Endodermal cell (in vitro differentiated cells): ENCODE results near the gene MED16. TPM values are rescaled to one million over a fixed set of nuclear protein-coding genes. Genes with fewer than 3 reads are reported as not detected.
A peak's percentile ranks its signal among the peaks of the same experiment; 100 is the strongest.

Experiments used
- DNase-seq: peaks from one replicate; pipeline ENCODE4 v3.0.0-alpha.2; 2017
- H3K27ac ChIP-seq: 2 replicates; pipeline ENCODE4 v1.5.1; 2013; ENCODE audit warnings: mild to moderate bottlenecking, low read depth, low read length, moderate library complexity
- H3K27me3 ChIP-seq: 2 replicates; pipeline ENCODE4 v1.6.1; 2013; ENCODE audit warnings: mild to moderate bottlenecking, low read length, moderate library complexity; ENCODE audit not compliant: insufficient read depth, control insufficient read depth, poor library complexity, severe bottlenecking
- H3K36me3 ChIP-seq: 2 replicates; pipeline ENCODE4 v1.7.0; 2013; ENCODE audit warnings: mild to moderate bottlenecking, low read length, moderate library complexity; ENCODE audit not compliant: control insufficient read depth, insufficient read depth
- H3K4me1 ChIP-seq: one replicate; pipeline ENCODE4 v1.7.0; 2013; ENCODE audit warnings: low read length; ENCODE audit not compliant: control insufficient read depth, insufficient read depth
- H3K4me3 ChIP-seq: 2 replicates; pipeline ENCODE4 v1.5.1; 2013; ENCODE audit warnings: mild to moderate bottlenecking, low read length, moderate library complexity
- H3K9ac ChIP-seq: 2 replicates; pipeline ENCODE4 v1.6.1; 2013; ENCODE audit warnings: mild to moderate bottlenecking, low read length, moderate library complexity; ENCODE audit not compliant: poor library complexity, severe bottlenecking; ENCODE audit errors: extremely low read depth
- H3K9me3 ChIP-seq: 2 replicates; pipeline ENCODE4 v1.6.1; 2013; ENCODE audit warnings: mild to moderate bottlenecking, low read length, moderate library complexity; ENCODE audit not compliant: control insufficient read depth
- H3K27ac Mint-ChIP-seq: 2 replicates; pipeline ENCODE4 v1.8.0; 2020; ENCODE audit warnings: mixed read lengths
- H3K27me3 Mint-ChIP-seq: 2 replicates; pipeline ENCODE4 v1.8.0; 2021; ENCODE audit warnings: mild to moderate bottlenecking, mixed read lengths; ENCODE audit not compliant: insufficient read depth
- H3K36me3 Mint-ChIP-seq: 2 replicates; pipeline ENCODE4 v1.8.0; 2020; ENCODE audit warnings: low read depth, mixed read lengths
- H3K4me1 Mint-ChIP-seq: 2 replicates; pipeline ENCODE4 v1.8.0; 2020; ENCODE audit warnings: mixed read lengths
- H3K4me3 Mint-ChIP-seq: 2 replicates; pipeline ENCODE4 v1.8.0; 2020; ENCODE audit warnings: mild to moderate bottlenecking, moderate library complexity, mixed read lengths
- H3K9me3 Mint-ChIP-seq: 2 replicates; pipeline ENCODE4 v1.8.0; 2020; ENCODE audit warnings: mild to moderate bottlenecking, mixed read lengths
- WGBS, 2 experiments: methylation state at CpG; one replicate each; pipeline versions ENCODE4 v1.1.5 to v1.1.7; 2013; ENCODE audit warnings: missing lambda C conversion rate in 2 of 2, mixed read lengths in 1 of 2; ENCODE audit not compliant: insufficient coverage in 1 of 2, insufficient read length in 1 of 2; 5-methylcytosine and 5-hydroxymethylcytosine counted together
- total RNA-seq, 2 donors: library from RNA; stranded (reverse); fragmentation: NEBNext Ultra II Directional in 1 of 2; extraction: Animal tissue kit (Norgen Biotek cat#: 25700) in 1 of 2; gene quantifications; 2 replicates in 1 of 2; 3 replicates in 1 of 2; pipeline ENCODE4 v1.2.1, GENCODE V29; 2021
- TF ChIP-seq, protein P1 (sequence below): fragments of 200-600 bp; sonication (generic); conservative IDR thresholded peaks from 2 replicates; pipeline ENCODE4 v1.5.0; 2021; ENCODE audit warnings: antibody characterized with exemption, mild to moderate bottlenecking

MED16 gene
- total RNA-seq, 2 donors from 2014 or later = 75.8 to 92.4 TPM

DNA sequence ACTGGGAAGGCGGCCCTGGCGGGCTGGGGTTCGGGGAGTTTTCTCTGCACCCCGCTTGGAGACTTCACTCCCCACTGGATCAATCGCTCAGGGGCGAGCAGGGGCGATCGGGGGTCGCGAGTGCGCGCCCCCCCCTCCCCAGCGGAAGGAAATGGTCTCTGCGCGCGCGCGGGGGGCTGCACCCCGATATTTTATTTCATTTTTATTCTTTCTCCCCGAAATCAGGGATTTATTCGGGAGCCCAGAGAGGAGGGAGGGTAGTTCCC lies 33.3 kb upstream of the MED16 start:
- Mint-ChIP-seq H3K27ac (no peak overlapping the region), H3K4me1 (no peaks in the 10 kb centered on the region), H3K4me3 (peak overlapping the region; percentile 71), H3K36me3 (peaks cover 21% of the 10 kb centered on the region), H3K9me3 (no peaks in the 10 kb centered on the region), H3K27me3 (peaks cover 8% of the 10 kb centered on the region)
- Histone ChIP-seq H3K9me3 (no peaks in the 10 kb centered on the region), H3K36me3 (peaks cover 6% of the 10 kb centered on the region), H3K9ac (peak overlapping the region; percentile 93), H3K4me3 (peak overlapping the region; percentile 84), H3K27me3 (peaks cover 3% of the 10 kb centered on the region), H3K4me1 (no peaks in the 10 kb centered on the region), H3K27ac (no peak overlapping the region)
- TF ChIP-seq, protein P1, sequence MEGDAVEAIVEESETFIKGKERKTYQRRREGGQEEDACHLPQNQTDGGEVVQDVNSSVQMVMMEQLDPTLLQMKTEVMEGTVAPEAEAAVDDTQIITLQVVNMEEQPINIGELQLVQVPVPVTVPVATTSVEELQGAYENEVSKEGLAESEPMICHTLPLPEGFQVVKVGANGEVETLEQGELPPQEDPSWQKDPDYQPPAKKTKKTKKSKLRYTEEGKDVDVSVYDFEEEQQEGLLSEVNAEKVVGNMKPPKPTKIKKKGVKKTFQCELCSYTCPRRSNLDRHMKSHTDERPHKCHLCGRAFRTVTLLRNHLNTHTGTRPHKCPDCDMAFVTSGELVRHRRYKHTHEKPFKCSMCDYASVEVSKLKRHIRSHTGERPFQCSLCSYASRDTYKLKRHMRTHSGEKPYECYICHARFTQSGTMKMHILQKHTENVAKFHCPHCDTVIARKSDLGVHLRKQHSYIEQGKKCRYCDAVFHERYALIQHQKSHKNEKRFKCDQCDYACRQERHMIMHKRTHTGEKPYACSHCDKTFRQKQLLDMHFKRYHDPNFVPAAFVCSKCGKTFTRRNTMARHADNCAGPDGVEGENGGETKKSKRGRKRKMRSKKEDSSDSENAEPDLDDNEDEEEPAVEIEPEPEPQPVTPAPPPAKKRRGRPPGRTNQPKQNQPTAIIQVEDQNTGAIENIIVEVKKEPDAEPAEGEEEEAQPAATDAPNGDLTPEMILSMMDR = no peak
- WGBS, 2 experiments = 2% methylated on average over 21 of the region's 21 CpGs; no CpG with 5 or more reads in 1 of the 2 experiments
- DNase-seq = no peak

DNA sequence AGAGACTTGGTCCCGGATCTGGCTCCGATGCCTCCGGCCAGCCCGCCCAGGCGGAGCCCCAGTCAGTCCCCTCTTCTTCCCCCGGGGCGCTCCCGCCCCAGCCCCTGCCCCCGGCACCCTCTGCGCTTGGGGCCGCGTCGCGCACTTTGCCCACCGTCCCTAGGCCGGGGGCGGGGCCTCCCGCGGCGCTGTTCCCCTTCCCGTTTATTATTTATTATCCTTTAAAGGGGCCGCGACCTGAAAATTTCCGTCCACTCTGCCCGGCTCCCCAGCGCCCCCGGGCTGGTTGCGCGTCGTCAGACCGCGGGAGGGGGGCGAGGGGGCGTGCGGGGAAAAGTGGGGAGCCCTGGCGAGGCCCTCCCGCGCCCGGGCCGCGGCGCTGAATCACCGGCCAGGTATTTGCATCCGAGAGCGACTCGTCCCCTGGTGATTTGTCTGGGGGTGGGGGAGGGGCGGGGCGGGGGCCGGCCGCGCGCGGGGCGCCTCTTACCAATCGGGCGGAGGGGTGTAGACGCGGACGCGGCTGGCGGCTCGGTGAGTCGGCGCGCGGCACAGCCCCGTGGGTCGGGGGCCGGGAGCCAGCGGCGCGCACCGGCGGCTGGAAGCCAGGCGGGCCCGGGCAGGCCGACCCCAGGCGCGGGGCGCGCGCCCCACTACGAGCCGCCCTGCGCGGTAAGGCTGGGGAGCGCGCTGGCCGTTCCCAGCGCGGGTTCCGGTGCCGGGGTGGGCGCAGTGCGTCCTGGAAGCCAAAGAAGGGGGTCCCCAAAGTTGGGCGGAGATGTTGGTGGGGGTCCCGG lies 32.7 kb upstream of the MED16 start, which contains the start of gene ARID3A:
Gene ARID3A (plus strand): TSS at position 510 of the 797 bp plus-strand sequence. CDS start 3,494 bp downstream, outside the sequence.
- Histone ChIP-seq H3K27ac (peak within 1 kb of the TSS; percentile 75), H3K9me3 (no peaks in the 10 kb centered on the region), H3K27me3 (peaks cover 9% of the 10 kb centered on the region), H3K4me1 (no peaks in the 10 kb centered on the region), H3K36me3 (peaks cover 6% of the 10 kb centered on the region), H3K9ac (peak within 1 kb of the TSS; percentile 93), H3K4me3 (peak within 1 kb of the TSS; percentile 84)
- H3K4me1 Mint-ChIP-seq = no peaks in the 10 kb centered on the region
- DNase-seq = peak; percentile 93
- H3K4me3 Mint-ChIP-seq = peak within 1 kb of the TSS; percentile 71
- H3K36me3 Mint-ChIP-seq = peaks cover 15% of the 10 kb centered on the region
- TF ChIP-seq, protein P1 = no peak
- H3K9me3 Mint-ChIP-seq = no peaks in the 10 kb centered on the region
- WGBS, 2 experiments = 0 to 1% methylated on average over 31 to 91 of the region's 97 CpGs
- peaks cover 14% of the 10 kb centered on the region for H3K27me3 Mint-ChIP-seq
- H3K27ac Mint-ChIP-seq = peak within 1 kb of the TSS; percentile 89

DNA sequence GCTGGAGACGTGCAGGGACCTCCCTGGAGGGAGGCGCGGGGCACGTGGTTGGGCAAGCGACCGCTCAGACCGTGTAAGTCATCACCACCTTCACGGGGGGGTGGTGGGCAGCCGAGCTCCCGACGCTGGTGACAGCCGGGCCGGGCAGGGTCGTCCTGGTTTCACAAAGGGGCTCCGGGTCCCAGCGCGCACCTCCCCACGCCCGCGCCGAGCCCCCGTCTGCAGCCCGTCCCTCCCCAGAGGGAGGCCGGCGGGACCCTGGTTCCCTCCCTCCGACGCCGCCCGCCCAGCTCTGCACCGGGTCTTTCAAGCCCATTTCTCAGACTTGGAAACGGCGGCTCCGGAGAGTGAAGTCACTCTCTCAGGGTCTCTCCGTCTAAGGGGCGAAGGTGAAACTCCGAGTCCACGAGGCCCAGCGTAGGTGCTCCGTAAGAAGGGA lies 32.1 kb upstream of the MED16 start:
- Mint-ChIP-seq H3K36me3 (peaks cover 10% of the 10 kb centered on the region), H3K4me3 (peak overlapping the region; percentile 71), H3K4me1 (no peaks in the 10 kb centered on the region), H3K27ac (peak overlapping the region; percentile 78), H3K27me3 (peaks cover 19% of the 10 kb centered on the region), H3K9me3 (no peaks in the 10 kb centered on the region)
- no peaks in the 10 kb centered on the region for H3K9me3 ChIP-seq
- peaks cover 15% of the 10 kb centered on the region for H3K27me3 ChIP-seq
- H3K9ac ChIP-seq = peak overlapping the region; percentile 93
- H3K4me3 ChIP-seq = peak overlapping the region; percentile 83
- DNase-seq = no peak
- H3K27ac ChIP-seq = peak overlapping the region; percentile 75
- H3K36me3 ChIP-seq = peaks cover 4% of the 10 kb centered on the region
- H3K4me1 ChIP-seq = no peaks in the 10 kb centered on the region
- 0% methylated on average over 36 to 39 of the region's 39 CpGs for WGBS, 2 experiments
- TF ChIP-seq, protein P1 = no peak
